ENCODE measurements around the gene MYH6. TPM values are rescaled to one million over a fixed set of nuclear protein-coding genes. Genes with fewer than 3 reads are reported as not detected.
A peak's percentile ranks its signal among the peaks of the same experiment; 100 is the strongest.

The MYH6 gene
- total RNA-seq, 1 donor from 2014 or later = not detected

- FAIRE-seq = no peak
- no peak for DNase-seq (ENCODE audit: low read depth)
- H3K27ac Mint-ChIP-seq (ENCODE audit: unreplicated experiment) = no peak overlapping the region
- peaks cover 5% of the 10 kb centered on the region for H3K27me3 Mint-ChIP-seq (ENCODE audit: low read depth, unreplicated experiment)
- Histone ChIP-seq H3K27ac (ENCODE audit: low read depth, low read length) (no peak overlapping the region), H3K4me2 (ENCODE audit: low read length) (no peak overlapping the region), H3K27me3 (ENCODE audit: insufficient read depth, low read length) (peaks cover 3% of the 10 kb centered on the region), H3K79me2 (ENCODE audit: insufficient read depth, low read length) (no peaks in the 10 kb centered on the region), H4K20me1 (ENCODE audit: insufficient read depth, low read length) (no peaks in the 10 kb centered on the region), H3K9me3 (ENCODE audit: insufficient read depth, low read depth, low read length) (no peaks in the 10 kb centered on the region), H3K4me1 (ENCODE audit: insufficient read depth, low read length) (no peaks in the 10 kb centered on the region), H3K9ac (ENCODE audit: low read length) (no peak overlapping the region), H2AFZ (ENCODE audit: low read depth, low read length) (no peak overlapping the region), H3K36me3 (ENCODE audit: insufficient read depth, low read length) (no peaks in the 10 kb centered on the region), H3K4me3 (ENCODE audit: insufficient read depth, low read depth, low read length) (no peak overlapping the region)
- H3K4me1 Mint-ChIP-seq (ENCODE audit: low read depth, unreplicated experiment) = no peaks in the 10 kb centered on the region
- peak overlapping the region; percentile 10 for H3K4me3 Mint-ChIP-seq (ENCODE audit: unreplicated experiment)
- peaks cover 2% of the 10 kb centered on the region for H3K9me3 Mint-ChIP-seq (ENCODE audit: unreplicated experiment)
- TF ChIP-seq, protein P1, sequence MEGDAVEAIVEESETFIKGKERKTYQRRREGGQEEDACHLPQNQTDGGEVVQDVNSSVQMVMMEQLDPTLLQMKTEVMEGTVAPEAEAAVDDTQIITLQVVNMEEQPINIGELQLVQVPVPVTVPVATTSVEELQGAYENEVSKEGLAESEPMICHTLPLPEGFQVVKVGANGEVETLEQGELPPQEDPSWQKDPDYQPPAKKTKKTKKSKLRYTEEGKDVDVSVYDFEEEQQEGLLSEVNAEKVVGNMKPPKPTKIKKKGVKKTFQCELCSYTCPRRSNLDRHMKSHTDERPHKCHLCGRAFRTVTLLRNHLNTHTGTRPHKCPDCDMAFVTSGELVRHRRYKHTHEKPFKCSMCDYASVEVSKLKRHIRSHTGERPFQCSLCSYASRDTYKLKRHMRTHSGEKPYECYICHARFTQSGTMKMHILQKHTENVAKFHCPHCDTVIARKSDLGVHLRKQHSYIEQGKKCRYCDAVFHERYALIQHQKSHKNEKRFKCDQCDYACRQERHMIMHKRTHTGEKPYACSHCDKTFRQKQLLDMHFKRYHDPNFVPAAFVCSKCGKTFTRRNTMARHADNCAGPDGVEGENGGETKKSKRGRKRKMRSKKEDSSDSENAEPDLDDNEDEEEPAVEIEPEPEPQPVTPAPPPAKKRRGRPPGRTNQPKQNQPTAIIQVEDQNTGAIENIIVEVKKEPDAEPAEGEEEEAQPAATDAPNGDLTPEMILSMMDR (IDR thresholded peaks at IDR 0.05; ENCODE audit: insufficient read depth, low read depth, low read length) = no peak
- no peak for TF ChIP-seq EZH2 (IDR thresholded peaks at IDR 0.05; ENCODE audit: insufficient read depth, low read length)
- peaks cover 19% of the 10 kb centered on the region for H3K36me3 Mint-ChIP-seq (ENCODE audit: low read depth, unreplicated experiment)
Measured at GRCh38 chr14:23345987-23346692, 61.9 kb downstream of the MYH6 start.

- Histone ChIP-seq H3K4me2 (ENCODE audit: low read length) (no peak overlapping the region), H3K36me3 (ENCODE audit: insufficient read depth, low read length) (no peaks in the 10 kb centered on the region), H3K4me3 (ENCODE audit: insufficient read depth, low read depth, low read length) (no peak overlapping the region), H2AFZ (ENCODE audit: low read depth, low read length) (no peak overlapping the region), H3K27ac (ENCODE audit: low read depth, low read length) (no peak overlapping the region), H3K4me1 (ENCODE audit: insufficient read depth, low read length) (no peaks in the 10 kb centered on the region), H3K9ac (ENCODE audit: low read length) (no peak overlapping the region), H3K9me3 (ENCODE audit: insufficient read depth, low read depth, low read length) (no peaks in the 10 kb centered on the region), H4K20me1 (ENCODE audit: insufficient read depth, low read length) (no peaks in the 10 kb centered on the region), H3K79me2 (ENCODE audit: insufficient read depth, low read length) (no peaks in the 10 kb centered on the region), H3K27me3 (ENCODE audit: insufficient read depth, low read length) (peaks cover 3% of the 10 kb centered on the region)
- Mint-ChIP-seq H3K27ac (ENCODE audit: unreplicated experiment) (no peak overlapping the region), H3K27me3 (ENCODE audit: low read depth, unreplicated experiment) (peaks cover under 1% of the 10 kb centered on the region), H3K9me3 (ENCODE audit: unreplicated experiment) (no peaks in the 10 kb centered on the region), H3K4me1 (ENCODE audit: low read depth, unreplicated experiment) (no peaks in the 10 kb centered on the region), H3K4me3 (ENCODE audit: unreplicated experiment) (no peak overlapping the region), H3K36me3 (ENCODE audit: low read depth, unreplicated experiment) (peaks cover 13% of the 10 kb centered on the region)
- FAIRE-seq (no peak), DNase-seq (ENCODE audit: low read depth) (no peak)
- no peak for TF ChIP-seq EZH2 (IDR thresholded peaks at IDR 0.05; ENCODE audit: insufficient read depth, low read length)
- TF ChIP-seq, protein P1 (IDR thresholded peaks at IDR 0.05; ENCODE audit: insufficient read depth, low read depth, low read length) = no peak
Measured at GRCh38 chr14:23344481-23344880, 63.6 kb downstream of the MYH6 start.
